ENCODE results near the gene SLC27A1. TPM values are rescaled to one million over a fixed set of nuclear protein-coding genes. Genes with fewer than 3 reads are reported as not detected.

Gene SLC27A1
- polyA plus RNA-seq, 1 of the 3 experiments (the other 2 are of a cell fraction): 15.0 TPM

- CTCF ChIA-PET: interaction anchor here (0.8 to 1.5 kb wide), 4 partner anchors 12 to 137 kb away, joined by 3 to 6 read pairs (median 3); partner anchors contain the start of gene TMEM221
- POLR2A ChIA-PET: interaction anchor here (1.1 kb wide), 1 partner anchor 17 kb away, joined by 4 read pairs; the partner anchor contains the start of gene MVB12A
- TF ChIP-seq EP300 (IDR thresholded peaks at IDR 0.05; ENCODE audit: borderline replicate concordance in 1 of 2, low read depth in 1 of 2, low read length in 1 of 2): no peak
- TF ChIP-seq MEF2A (IDR thresholded peaks at IDR 0.05; ENCODE audit: borderline replicate concordance, low read depth): no peak
- no peak for TF ChIP-seq TCF12 (IDR thresholded peaks at IDR 0.05)
- TF ChIP-seq GATA2 (CRISPR knock-in tag; IDR thresholded peaks at IDR 0.05): no peak
- no peak for TF ChIP-seq EZH2phosphoT487 (IDR thresholded peaks at IDR 0.05; ENCODE audit: borderline replicate concordance, low read depth)
- no peak for TF ChIP-seq CHD2 (IDR thresholded peaks at IDR 0.05; ENCODE audit: low read length, partially characterized antibody)
- TF ChIP-seq JUND (IDR thresholded peaks at IDR 0.05): no peak
- TF ChIP-seq YY1 (IDR thresholded peaks at IDR 0.05; ENCODE audit: low read depth): no peak
- TF ChIP-seq TAF1 (IDR thresholded peaks at IDR 0.05; ENCODE audit: borderline replicate concordance, low read depth, low read length): no peak
- TF ChIP-seq MXI1 (IDR thresholded peaks at IDR 0.05; ENCODE audit: low read depth, low read length): no peak
- TF ChIP-seq USF2 (IDR thresholded peaks at IDR 0.05; ENCODE audit: borderline replicate concordance, low read depth, low read length): no peak
- no peak for TF ChIP-seq REST (IDR thresholded peaks at IDR 0.05; ENCODE audit: low read depth, low read length)
- no peak for TF ChIP-seq SMC3 (IDR thresholded peaks at IDR 0.05; ENCODE audit: low read depth, low read length)
- TF ChIP-seq TEAD4 (IDR thresholded peaks at IDR 0.05; ENCODE audit: borderline replicate concordance, insufficient read depth): no peak
- no peak for TF ChIP-seq POLR2AphosphoS5 (IDR thresholded peaks at IDR 0.05; ENCODE audit: low read depth, low read length)
- no peak for TF ChIP-seq NFIC (IDR thresholded peaks at IDR 0.05; ENCODE audit: borderline replicate concordance)
Measured at GRCh38 chr19:17436874-17437267, 33.5 kb upstream of the SLC27A1 start.

More at GRCh38 chr19:17436874-17437267, 33.5 kb upstream of the SLC27A1 start:
- Histone ChIP-seq H3K79me2 (ENCODE audit: insufficient read depth) (no peaks in the 10 kb centered on the region), H3K27me3 (ENCODE audit: insufficient read depth) (no peaks in the 10 kb centered on the region), H3K9ac (no peak overlapping the region), H3K4me3 (ENCODE audit: low read depth in 2 of 2, low read length in 1 of 2) (no peak overlapping the region), H3K9me3 (no peaks in the 10 kb centered on the region), H4K20me1 (ENCODE audit: insufficient read depth) (no peaks in the 10 kb centered on the region), H3K27ac (ENCODE audit: low read depth in 2 of 2, low read length in 1 of 2) (no peak overlapping the region), H3K36me3 (replicated peaks in 1 of 2; ENCODE audit: control insufficient read depth in 1 of 2, insufficient read depth in 2 of 2, low read length in 1 of 2) (no peaks in the 10 kb centered on the region), H2AFZ (ENCODE audit: low read depth) (no peak overlapping the region), H3K4me2 (no peak overlapping the region), H3K4me1 (ENCODE audit: control insufficient read depth in 1 of 2, insufficient read depth in 2 of 2, low read depth in 1 of 2, low read length in 1 of 2) (no peaks in the 10 kb centered on the region), H3K9me2 (no peaks in the 10 kb centered on the region), H3F3A (replicated peaks; ENCODE audit: insufficient read depth) (no peaks in the 10 kb centered on the region)
- 55% methylated on average over 7 of the region's 7 CpGs for WGBS (ENCODE audit: low lambda C conversion rate)
- no peak for DNase-seq
